Esophagus muscularis mucosa (tissue), 3 donors: ENCODE data around the gene IRF2BP2.

Experiments
- CTCF ChIP-seq, 3 experiments: fragments of 200-600 bp in 2 of 3; fragments of 450-650 bp in 1 of 3; sonication (generic) in 2 of 3; IDR thresholded peaks; one replicate each; pipeline ENCODE4 v1.5.1; 2017 to 2019; ENCODE audit warnings: antibody characterized with exemption in 3 of 3, mild to moderate bottlenecking in 2 of 3, moderate library complexity in 1 of 3
- EP300 ChIP-seq: sonication (generic); formaldehyde crosslinking; IDR thresholded peaks from one replicate; pipeline ENCODE4 v1.6.1; 2017; ENCODE audit warnings: antibody characterized with exemption

- no peak for TF ChIP-seq CTCF (IDR thresholded peaks at IDR 0.05)
- no peak for TF ChIP-seq EP300
Measured at GRCh38 chr1:234600418-234601281, 9.3 kb downstream of the IRF2BP2 start.
